HuH-7.5 (cell line): ENCODE results near the gene LIMS2.
A peak's percentile ranks its signal among the peaks of the same experiment; 100 is the strongest.

Experiments
- DNase-seq: peaks from one replicate; pipeline ENCODE4 v3.0.0; 2011; ENCODE audit warnings: low spot score

LIMS2 gene

GRCh38 chr2:127701193-127701650 lies 25.9 kb upstream of the LIMS2 start, which contains the start of gene SFT2D3:
SFT2D3 (plus strand) TSS chr2:127701497; CDS start chr2:127701529, 32 bp downstream.
- DNase-seq = peak; percentile 95

- peak; percentile 93 for DNase-seq
These were observed 25.3 kb upstream of the LIMS2 start for GRCh38 chr2:127700527-127701192.

GRCh38 chr2:127698553-127699355 lies 23.4 kb upstream of the LIMS2 start:
- DNase-seq = no peak

GRCh38 chr2:127697482-127698180 lies 22.3 kb upstream of the LIMS2 start:
- DNase-seq = no peak

- DNase-seq = no peak
These were observed 20.5 kb upstream of the LIMS2 start for GRCh38 chr2:127695491-127696472.

- DNase-seq = no peak
These were observed 19.7 kb upstream of the LIMS2 start for GRCh38 chr2:127694986-127695385.

GRCh38 chr2:127690696-127691095 lies 15.4 kb upstream of the LIMS2 start:
- DNase-seq = no peak

GRCh38 chr2:127688405-127688804 lies 13.1 kb upstream of the LIMS2 start:
- DNase-seq = no peak

GRCh38 chr2:127685410-127686080 lies 10.2 kb upstream of the LIMS2 start:
- DNase-seq = no peak

GRCh38 chr2:127683757-127684156 lies 8.4 kb upstream of the LIMS2 start:
- DNase-seq = no peak

GRCh38 chr2:127683056-127683455 lies 7.7 kb upstream of the LIMS2 start:
- no peak for DNase-seq

GRCh38 chr2:127681976-127682857 lies 6.9 kb upstream of the LIMS2 start:
- no peak for DNase-seq

- no peak for DNase-seq
These were observed 6.0 kb upstream of the LIMS2 start for GRCh38 chr2:127681288-127681804.

- no peak for DNase-seq
These were observed 5.5 kb upstream of the LIMS2 start for GRCh38 chr2:127680706-127681287.

- no peak for DNase-seq
These were observed 4.5 kb upstream of the LIMS2 start for GRCh38 chr2:127679680-127680361.

- no peak for DNase-seq
These were observed 3.7 kb upstream of the LIMS2 start for GRCh38 chr2:127678991-127679390.

GRCh38 chr2:127678531-127678930 lies 3.2 kb upstream of the LIMS2 start:
- no peak for DNase-seq

GRCh38 chr2:127676906-127677305 lies 1.6 kb upstream of the LIMS2 start:
- no peak for DNase-seq
